ENCODE data around the gene NOLC1. TPM values are rescaled to one million over a fixed set of nuclear protein-coding genes. Genes with fewer than 3 reads are reported as not detected.
A peak's percentile ranks its signal among the peaks of the same experiment; 100 is the strongest.

Gene NOLC1
- total and polyA plus RNA-seq, 2 of the 13 experiments (the other 11 are each of a cell fraction or from before 2014, with no cell fraction given): 50.6 to 81.0 TPM

DNA sequence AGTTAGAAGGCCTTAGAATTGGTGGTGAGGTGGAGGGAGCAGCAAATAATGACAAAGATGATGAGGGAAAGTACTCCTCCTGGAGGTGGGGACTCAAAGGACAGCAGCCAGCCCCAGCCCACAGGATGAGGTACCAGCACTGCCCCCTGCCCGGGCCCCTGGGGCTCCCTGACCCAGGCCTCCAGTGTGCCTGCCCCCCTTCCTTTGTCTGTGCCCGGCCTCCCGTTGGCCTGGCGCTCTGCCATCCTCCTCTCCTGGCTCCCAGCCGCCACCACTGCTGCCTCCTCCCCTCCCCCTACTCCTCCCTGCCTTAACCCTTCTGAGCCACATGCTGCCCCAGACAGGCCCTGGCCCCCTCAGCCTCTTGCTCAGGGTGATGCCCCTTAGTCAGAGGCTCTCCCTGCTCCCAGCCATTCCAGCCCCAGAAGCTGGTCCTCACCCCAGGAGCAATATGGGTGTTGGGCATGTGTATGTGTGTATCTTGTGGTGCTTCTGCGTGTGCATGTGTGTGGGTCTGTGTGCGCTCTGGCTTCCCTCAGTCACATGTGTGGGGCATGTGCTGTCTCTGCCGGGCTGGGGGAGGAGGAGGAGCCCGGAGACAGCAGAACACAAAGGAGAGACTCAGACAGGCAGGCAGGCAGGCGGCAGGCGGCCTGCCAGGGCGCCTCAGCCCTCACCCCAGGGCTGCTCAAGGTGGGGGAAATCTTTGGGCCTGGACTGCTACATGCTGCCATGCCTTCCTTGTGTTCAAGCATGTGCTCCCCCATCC lies 34.6 kb upstream of the NOLC1 start (continued):
- TF ChIP-seq GABPB1 (CRISPR knock-in tag; IDR thresholded peaks at IDR 0.05) (peak; percentile 44; the same call in 1 of the 2 replicates), MTF2 (CRISPR knock-in tag; IDR thresholded peaks at IDR 0.05; ENCODE audit: borderline replicate concordance) (no peak; the same call in 1 of the 2 replicates), XBP1 (CRISPR knock-in tag; IDR thresholded peaks at IDR 0.05) (no peak), NFE2 (CRISPR knock-in tag; IDR thresholded peaks at IDR 0.05) (no peak), FOXK1 (CRISPR knock-in tag; IDR thresholded peaks at IDR 0.05; ENCODE audit: borderline replicate concordance, low read depth) (no peak), ZNF205 (CRISPR knock-in tag; IDR thresholded peaks at IDR 0.05) (no peak), NFATC3 (CRISPR knock-in tag; IDR thresholded peaks at IDR 0.05) (0 out of 2 replicates have a peak, but pooled peaks have one; percentile 54), FLYWCH1 (CRISPR knock-in tag; IDR thresholded peaks at IDR 0.05) (no peak), DMAP1 (CRISPR knock-in tag; IDR thresholded peaks at IDR 0.05) (0 out of 2 replicates have a peak, but pooled peaks have one; percentile 38), SOX6 (IDR thresholded peaks at IDR 0.05) (no peak), SOX6 (CRISPR knock-in tag; IDR thresholded peaks at IDR 0.05) (peak; percentile 51; the same call in 1 of the 2 replicates), KLF6 (CRISPR knock-in tag; IDR thresholded peaks at IDR 0.05) (no peak), IRX3 (CRISPR knock-in tag; IDR thresholded peaks at IDR 0.05; ENCODE audit: borderline replicate concordance, low read depth) (no peak)
- TF ChIP-seq, protein P1, sequence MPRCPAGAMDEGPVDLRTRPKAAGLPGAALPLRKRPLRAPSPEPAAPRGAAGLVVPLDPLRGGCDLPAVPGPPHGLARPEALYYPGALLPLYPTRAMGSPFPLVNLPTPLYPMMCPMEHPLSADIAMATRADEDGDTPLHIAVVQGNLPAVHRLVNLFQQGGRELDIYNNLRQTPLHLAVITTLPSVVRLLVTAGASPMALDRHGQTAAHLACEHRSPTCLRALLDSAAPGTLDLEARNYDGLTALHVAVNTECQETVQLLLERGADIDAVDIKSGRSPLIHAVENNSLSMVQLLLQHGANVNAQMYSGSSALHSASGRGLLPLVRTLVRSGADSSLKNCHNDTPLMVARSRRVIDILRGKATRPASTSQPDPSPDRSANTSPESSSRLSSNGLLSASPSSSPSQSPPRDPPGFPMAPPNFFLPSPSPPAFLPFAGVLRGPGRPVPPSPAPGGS (CRISPR knock-in tag; IDR thresholded peaks at IDR 0.05): no peak
- TF ChIP-seq, protein P2, sequence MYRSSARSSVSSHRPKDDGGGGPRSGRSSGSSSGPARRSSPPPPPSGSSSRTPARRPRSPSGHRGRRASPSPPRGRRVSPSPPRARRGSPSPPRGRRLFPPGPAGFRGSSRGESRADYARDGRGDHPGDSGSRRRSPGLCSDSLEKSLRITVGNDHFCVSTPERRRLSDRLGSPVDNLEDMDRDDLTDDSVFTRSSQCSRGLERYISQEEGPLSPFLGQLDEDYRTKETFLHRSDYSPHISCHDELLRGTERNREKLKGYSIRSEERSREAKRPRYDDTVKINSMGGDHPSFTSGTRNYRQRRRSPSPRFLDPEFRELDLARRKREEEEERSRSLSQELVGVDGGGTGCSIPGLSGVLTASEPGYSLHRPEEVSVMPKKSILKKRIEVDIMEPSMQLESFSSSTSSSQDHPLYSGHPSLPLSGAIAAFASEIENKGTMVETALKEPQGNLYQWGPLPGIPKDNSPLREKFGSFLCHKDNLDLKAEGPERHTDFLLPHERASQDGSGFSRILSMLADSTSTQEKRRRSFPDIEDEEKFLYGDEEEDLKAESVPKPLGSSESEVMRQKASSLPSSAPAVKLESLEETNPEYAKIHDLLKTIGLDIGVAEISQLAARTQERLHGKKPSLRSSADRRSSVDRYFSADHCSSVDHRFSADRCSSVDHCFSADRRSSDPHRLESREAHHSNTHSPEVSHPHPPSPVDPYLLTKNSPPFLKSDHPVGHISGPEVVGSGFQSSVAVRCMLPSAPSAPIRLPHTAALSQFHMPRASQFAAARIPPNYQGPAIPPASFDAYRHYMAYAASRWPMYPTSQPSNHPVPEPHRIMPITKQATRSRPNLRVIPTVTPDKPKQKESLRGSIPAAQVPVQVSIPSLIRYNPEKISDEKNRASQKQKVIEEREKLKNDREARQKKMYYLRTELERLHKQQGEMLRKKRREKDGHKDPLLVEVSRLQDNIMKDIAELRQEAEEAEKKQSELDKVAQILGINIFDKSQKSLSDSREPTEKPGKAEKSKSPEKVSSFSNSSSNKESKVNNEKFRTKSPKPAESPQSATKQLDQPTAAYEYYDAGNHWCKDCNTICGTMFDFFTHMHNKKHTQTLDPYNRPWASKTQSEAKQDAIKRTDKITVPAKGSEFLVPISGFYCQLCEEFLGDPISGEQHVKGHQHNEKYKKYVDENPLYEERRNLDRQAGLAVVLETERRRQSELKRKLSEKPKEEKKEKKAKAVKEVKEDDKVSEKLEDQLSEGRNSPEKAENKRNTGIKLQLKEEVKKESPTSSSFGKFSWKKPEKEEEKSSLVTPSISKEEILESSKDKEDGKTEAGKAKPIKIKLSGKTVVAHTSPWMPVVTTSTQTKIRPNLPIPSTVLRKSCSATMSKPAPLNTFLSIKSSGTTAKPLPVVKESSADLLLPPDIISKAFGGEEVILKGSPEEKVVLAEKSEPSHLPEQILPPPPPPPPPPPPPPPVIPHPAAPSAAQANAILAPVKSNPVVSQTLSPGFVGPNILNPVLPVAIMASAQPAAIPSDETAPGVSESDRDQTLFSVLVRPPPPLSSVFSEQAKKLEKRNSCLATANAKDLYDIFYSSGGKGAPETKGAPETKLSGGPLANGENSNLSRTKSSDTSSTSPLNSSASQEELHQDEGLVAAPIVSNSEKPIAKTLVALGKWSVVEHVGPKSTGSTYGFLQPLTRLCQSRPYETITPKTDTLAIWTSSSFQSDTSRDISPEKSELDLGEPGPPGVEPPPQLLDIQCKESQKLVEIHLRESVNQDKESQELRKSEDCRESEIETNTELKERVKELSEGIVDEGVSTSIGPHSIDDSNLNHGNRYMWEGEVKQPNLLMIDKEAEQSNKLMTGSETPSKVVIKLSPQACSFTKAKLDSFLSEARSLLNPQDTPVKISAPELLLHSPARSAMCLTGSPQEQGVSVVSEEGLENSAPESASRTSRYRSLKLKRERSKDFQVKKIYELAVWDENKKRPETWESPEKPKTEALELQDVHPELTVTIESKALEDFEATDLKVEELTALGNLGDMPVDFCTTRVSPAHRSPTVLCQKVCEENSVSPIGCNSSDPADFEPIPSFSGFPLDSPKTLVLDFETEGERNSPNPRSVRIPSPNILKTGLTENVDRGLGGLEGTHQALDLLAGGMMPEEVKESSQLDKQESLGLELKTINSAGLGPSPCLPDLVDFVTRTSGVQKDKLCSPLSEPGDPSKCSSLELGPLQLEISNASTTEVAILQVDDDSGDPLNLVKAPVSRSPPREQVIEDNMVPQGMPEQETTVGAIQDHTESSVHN (CRISPR knock-in tag; IDR thresholded peaks at IDR 0.05): no peak
- TF ChIP-seq, protein P3, sequence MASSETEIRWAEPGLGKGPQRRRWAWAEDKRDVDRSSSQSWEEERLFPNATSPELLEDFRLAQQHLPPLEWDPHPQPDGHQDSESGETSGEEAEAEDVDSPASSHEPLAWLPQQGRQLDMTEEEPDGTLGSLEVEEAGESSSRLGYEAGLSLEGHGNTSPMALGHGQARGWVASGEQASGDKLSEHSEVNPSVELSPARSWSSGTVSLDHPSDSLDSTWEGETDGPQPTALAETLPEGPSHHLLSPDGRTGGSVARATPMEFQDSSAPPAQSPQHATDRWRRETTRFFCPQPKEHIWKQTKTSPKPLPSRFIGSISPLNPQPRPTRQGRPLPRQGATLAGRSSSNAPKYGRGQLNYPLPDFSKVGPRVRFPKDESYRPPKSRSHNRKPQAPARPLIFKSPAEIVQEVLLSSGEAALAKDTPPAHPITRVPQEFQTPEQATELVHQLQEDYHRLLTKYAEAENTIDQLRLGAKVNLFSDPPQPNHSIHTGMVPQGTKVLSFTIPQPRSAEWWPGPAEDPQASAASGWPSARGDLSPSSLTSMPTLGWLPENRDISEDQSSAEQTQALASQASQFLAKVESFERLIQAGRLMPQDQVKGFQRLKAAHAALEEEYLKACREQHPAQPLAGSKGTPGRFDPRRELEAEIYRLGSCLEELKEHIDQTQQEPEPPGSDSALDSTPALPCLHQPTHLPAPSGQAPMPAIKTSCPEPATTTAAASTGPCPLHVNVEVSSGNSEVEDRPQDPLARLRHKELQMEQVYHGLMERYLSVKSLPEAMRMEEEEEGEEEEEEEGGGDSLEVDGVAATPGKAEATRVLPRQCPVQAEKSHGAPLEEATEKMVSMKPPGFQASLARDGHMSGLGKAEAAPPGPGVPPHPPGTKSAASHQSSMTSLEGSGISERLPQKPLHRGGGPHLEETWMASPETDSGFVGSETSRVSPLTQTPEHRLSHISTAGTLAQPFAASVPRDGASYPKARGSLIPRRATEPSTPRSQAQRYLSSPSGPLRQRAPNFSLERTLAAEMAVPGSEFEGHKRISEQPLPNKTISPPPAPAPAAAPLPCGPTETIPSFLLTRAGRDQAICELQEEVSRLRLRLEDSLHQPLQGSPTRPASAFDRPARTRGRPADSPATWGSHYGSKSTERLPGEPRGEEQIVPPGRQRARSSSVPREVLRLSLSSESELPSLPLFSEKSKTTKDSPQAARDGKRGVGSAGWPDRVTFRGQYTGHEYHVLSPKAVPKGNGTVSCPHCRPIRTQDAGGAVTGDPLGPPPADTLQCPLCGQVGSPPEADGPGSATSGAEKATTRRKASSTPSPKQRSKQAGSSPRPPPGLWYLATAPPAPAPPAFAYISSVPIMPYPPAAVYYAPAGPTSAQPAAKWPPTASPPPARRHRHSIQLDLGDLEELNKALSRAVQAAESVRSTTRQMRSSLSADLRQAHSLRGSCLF (CRISPR knock-in tag; IDR thresholded peaks at IDR 0.05; ENCODE audit: borderline replicate concordance): no peak

All from HepG2 (cell line).